Hepatocyte (in vitro differentiated cells): ENCODE data around the gene TTC12. TPM values are rescaled to one million over a fixed set of nuclear protein-coding genes. Genes with fewer than 3 reads are reported as not detected.

Experiments used
- DNase-seq: peaks from one replicate; pipeline ENCODE4 v3.0.0-alpha.2; 2016; ENCODE audit warnings: low spot score
- H2AFZ ChIP-seq: fragments of 200-600 bp; sonication (generic); 2 replicates; pipeline ENCODE4 v1.6.0; 2016; ENCODE audit warnings: antibody characterized with exemption, mild to moderate bottlenecking
- H3K27ac ChIP-seq: fragments of 200-600 bp; sonication (generic); 2 replicates; pipeline ENCODE4 v1.5.1; 2016; ENCODE audit warnings: mild to moderate bottlenecking
- H3K27me3 ChIP-seq: fragments of 200-600 bp; sonication (generic); 2 replicates; pipeline ENCODE4 v1.6.1; 2016
- H3K36me3 ChIP-seq: fragments of 200-600 bp; sonication (generic); replicated peaks from 2 replicates; pipeline ENCODE4 v1.5.1; 2016; ENCODE audit warnings: low read depth; ENCODE audit not compliant: insufficient read depth
- H3K4me1 ChIP-seq: fragments of 200-600 bp; sonication (generic); 2 replicates; pipeline ENCODE4 v1.5.1; 2016; ENCODE audit warnings: mild to moderate bottlenecking, moderate library complexity; ENCODE audit not compliant: insufficient read depth
- H3K4me2 ChIP-seq: fragments of 200-600 bp; sonication (generic); 2 replicates; pipeline ENCODE4 v1.6.0; 2016
- H3K4me3 ChIP-seq: fragments of 200-600 bp; sonication (generic); 2 replicates; pipeline ENCODE4 v1.5.1; 2016; ENCODE audit warnings: mild to moderate bottlenecking
- H3K79me2 ChIP-seq: fragments of 200-600 bp; sonication (generic); 2 replicates; pipeline ENCODE4 v1.6.0; 2017; ENCODE audit warnings: mild to moderate bottlenecking
- H3K9me2 ChIP-seq: fragments of 200-600 bp; sonication (generic); replicated peaks from 2 replicates; pipeline ENCODE4 v1.6.0; 2017; ENCODE audit warnings: mild to moderate bottlenecking; ENCODE audit not compliant: insufficient read depth
- H3K9me3 ChIP-seq: fragments of 200-600 bp; sonication (generic); 2 replicates; pipeline ENCODE4 v1.5.1; 2016; ENCODE audit warnings: low read depth, mild to moderate bottlenecking
- H4K20me1 ChIP-seq: fragments of 200-600 bp; sonication (generic); 2 replicates; pipeline ENCODE4 v1.6.0; 2016; ENCODE audit warnings: mild to moderate bottlenecking; ENCODE audit not compliant: insufficient read depth, poor library complexity, severe bottlenecking
- EZH2 ChIP-seq: fragments of 200-600 bp; sonication (generic); IDR thresholded peaks from 2 replicates; pipeline ENCODE4 v1.6.1; 2016; ENCODE audit warnings: antibody characterized with exemption, mild to moderate bottlenecking, borderline replicate concordance
- EZH2phosphoT487 ChIP-seq: fragments of 200-600 bp; sonication (generic); IDR thresholded peaks from one replicate; pipeline ENCODE4 v1.6.1; 2018; ENCODE audit warnings: antibody characterized with exemption, mild to moderate bottlenecking, low read depth, moderate library complexity; ENCODE audit not compliant: unreplicated experiment, severe bottlenecking
- WGBS: methylation state at CpG from one replicate; pipeline ENCODE4 v1.1.6; 2016; ENCODE audit warnings: low lambda C conversion rate; ENCODE audit errors: missing lambda C conversion rate; 5-methylcytosine and 5-hydroxymethylcytosine counted together
- polyA plus RNA-seq: library from polyadenylated mRNA; unstranded; fragments of >200 nt; fragmentation: Nextera tagmentation; extraction: Ambion mirVana; gene quantifications from 2 replicates; pipeline ENCODE4 v1.2.1, GENCODE V29; 2016
- total RNA-seq: library from RNA; depleted of rRNA; stranded (reverse); fragments of >200 nt; gene quantifications from 2 replicates; pipeline ENCODE4 v1.2.3, GENCODE V29; 2014
- TF ChIP-seq, protein P1 (sequence below): fragments of 200-600 bp; sonication (generic); IDR thresholded peaks from 2 replicates; pipeline ENCODE4 v1.5.1; 2016; ENCODE audit warnings: antibody characterized with exemption, mild to moderate bottlenecking; ENCODE audit not compliant: poor library complexity

Gene TTC12
- total and polyA plus RNA-seq, 2 experiments from 2014 or later = 9.2 to 12.4 TPM

DNA sequence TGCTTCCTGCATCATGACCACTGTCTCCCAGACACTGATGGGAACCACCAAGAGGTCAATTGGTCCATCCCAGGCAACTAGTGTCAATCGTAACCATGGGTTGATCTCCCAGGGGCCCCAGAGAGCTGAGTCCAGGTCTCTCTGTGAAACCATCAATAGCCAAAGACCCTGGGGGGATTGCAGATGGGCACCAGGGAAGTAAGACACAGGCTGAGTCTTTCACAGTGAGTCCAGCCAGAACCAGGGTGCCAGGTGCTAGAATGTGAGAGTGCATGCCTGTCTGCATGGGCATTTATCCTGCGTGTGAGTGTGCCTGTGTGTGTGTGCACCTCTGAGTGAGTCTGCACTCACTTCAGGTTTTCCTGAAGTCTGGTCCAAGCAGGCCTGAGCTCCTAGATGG is 45.3 kb upstream of the TTC12 start:
- H3K9me2 ChIP-seq = no peaks in the 10 kb centered on the region
- TF ChIP-seq EZH2 = no peak
- no peak for TF ChIP-seq EZH2phosphoT487
- TF ChIP-seq, protein P1, sequence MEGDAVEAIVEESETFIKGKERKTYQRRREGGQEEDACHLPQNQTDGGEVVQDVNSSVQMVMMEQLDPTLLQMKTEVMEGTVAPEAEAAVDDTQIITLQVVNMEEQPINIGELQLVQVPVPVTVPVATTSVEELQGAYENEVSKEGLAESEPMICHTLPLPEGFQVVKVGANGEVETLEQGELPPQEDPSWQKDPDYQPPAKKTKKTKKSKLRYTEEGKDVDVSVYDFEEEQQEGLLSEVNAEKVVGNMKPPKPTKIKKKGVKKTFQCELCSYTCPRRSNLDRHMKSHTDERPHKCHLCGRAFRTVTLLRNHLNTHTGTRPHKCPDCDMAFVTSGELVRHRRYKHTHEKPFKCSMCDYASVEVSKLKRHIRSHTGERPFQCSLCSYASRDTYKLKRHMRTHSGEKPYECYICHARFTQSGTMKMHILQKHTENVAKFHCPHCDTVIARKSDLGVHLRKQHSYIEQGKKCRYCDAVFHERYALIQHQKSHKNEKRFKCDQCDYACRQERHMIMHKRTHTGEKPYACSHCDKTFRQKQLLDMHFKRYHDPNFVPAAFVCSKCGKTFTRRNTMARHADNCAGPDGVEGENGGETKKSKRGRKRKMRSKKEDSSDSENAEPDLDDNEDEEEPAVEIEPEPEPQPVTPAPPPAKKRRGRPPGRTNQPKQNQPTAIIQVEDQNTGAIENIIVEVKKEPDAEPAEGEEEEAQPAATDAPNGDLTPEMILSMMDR = no peak
- H3K4me1 ChIP-seq = no peaks in the 10 kb centered on the region
- no peak for DNase-seq
- H3K4me2 ChIP-seq = no peak overlapping the region
- no peak overlapping the region for H2AFZ ChIP-seq
- H3K79me2 ChIP-seq = no peaks in the 10 kb centered on the region
- no peak overlapping the region for H3K27ac ChIP-seq
- no peaks in the 10 kb centered on the region for H3K9me3 ChIP-seq
- WGBS = 94% methylated on average over 2 of the region's 2 CpGs
- H4K20me1 ChIP-seq = no peaks in the 10 kb centered on the region
- no peaks in the 10 kb centered on the region for H3K27me3 ChIP-seq
- no peaks in the 10 kb centered on the region for H3K36me3 ChIP-seq
- H3K4me3 ChIP-seq = no peak overlapping the region

DNA sequence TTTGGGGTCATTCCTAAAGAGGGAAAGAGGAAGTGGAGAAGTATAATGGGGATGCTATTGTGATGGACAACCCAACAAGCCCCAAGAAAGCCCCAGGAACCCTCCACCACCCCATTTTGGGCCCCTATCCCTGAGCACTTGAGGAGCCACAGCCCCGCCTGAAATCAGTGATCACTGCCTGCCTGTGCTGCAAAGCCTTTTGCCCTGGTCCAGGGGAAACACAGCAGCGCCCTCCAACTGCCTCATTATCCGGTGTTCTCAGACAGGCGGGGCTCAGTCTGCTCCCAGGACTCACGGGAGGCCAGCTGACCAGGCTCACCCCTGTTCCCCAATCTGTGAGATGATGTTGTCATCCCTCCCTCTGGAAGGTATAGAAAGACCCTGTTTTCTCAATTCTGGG is 44.7 kb upstream of the TTC12 start:
- Histone ChIP-seq H3K9me3 (no peaks in the 10 kb centered on the region), H3K4me3 (no peak overlapping the region), H3K36me3 (no peaks in the 10 kb centered on the region), H3K4me2 (no peak overlapping the region), H3K9me2 (no peaks in the 10 kb centered on the region), H3K4me1 (no peaks in the 10 kb centered on the region), H3K27ac (no peak overlapping the region), H2AFZ (no peak overlapping the region), H4K20me1 (no peaks in the 10 kb centered on the region), H3K27me3 (no peaks in the 10 kb centered on the region), H3K79me2 (no peaks in the 10 kb centered on the region)
- WGBS = 96% methylated on average over 5 of the region's 5 CpGs
- TF ChIP-seq EZH2 = no peak
- no peak for DNase-seq

DNA sequence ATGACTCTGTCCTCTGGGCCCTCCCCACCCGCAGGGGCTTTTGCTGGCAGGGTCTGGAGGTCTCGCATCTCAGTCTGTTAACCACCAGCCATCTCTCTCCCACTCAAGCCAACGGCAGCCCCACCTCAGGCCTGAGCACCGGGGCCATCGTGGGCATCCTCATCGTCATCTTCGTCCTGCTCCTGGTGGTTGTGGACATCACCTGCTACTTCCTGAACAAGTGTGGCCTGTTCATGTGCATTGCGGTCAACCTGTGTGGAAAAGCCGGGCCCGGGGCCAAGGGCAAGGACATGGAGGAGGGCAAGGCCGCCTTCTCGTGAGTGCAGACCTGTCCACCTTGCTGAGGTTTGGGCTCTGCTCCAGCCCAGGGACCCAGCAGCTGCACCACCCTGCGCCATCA is 44.3 kb upstream of the TTC12 start:
- H3K27me3 ChIP-seq = no peaks in the 10 kb centered on the region
- H3K4me1 ChIP-seq = no peaks in the 10 kb centered on the region
- no peaks in the 10 kb centered on the region for H4K20me1 ChIP-seq
- no peak overlapping the region for H3K27ac ChIP-seq
- no peaks in the 10 kb centered on the region for H3K36me3 ChIP-seq
- WGBS = over 99% methylated on average over 13 of the region's 13 CpGs
- H3K79me2 ChIP-seq = no peaks in the 10 kb centered on the region
- no peak overlapping the region for H3K4me3 ChIP-seq
- no peak overlapping the region for H3K4me2 ChIP-seq
- H3K9me3 ChIP-seq = no peaks in the 10 kb centered on the region
- no peak overlapping the region for H2AFZ ChIP-seq
- H3K9me2 ChIP-seq = no peaks in the 10 kb centered on the region
- no peak for DNase-seq
- TF ChIP-seq EZH2phosphoT487 = no peak
- no peak for TF ChIP-seq EZH2
- TF ChIP-seq, protein P1 = no peak

DNA sequence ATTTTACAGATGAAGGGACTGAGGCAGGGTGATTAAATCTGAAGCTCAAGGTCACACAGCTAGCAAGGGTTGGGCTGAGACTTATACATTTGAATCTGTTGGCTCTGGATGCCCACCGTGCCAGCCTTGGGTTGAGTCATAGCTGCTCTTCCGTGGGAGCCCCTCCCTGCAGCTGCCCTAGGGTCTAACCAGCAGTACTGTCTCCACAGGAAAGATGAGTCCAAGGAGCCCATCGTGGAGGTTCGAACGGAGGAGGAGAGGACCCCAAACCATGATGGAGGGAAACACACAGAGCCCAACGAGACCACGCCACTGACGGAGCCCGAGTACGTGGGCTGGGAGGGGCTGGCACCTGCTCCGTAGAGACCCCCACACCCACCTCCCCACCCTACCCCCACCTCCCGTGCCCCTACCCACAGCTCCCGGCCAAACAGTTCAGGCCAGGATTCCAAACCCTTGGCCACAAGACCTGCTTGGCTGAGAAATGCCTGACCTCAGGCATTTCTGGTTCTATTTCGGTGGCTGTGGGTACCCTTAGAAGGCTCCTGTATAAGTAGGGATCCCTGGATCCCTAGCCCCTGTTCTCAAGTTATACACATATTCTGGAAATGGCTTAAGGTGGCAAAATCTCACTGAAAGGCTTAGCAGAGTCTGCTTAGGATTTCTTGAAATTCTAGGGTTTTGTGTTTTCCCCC is 42.7 kb upstream of the TTC12 start:
- H4K20me1 ChIP-seq = no peaks in the 10 kb centered on the region
- no peak overlapping the region for H3K4me2 ChIP-seq
- no peaks in the 10 kb centered on the region for H3K4me1 ChIP-seq
- H3K79me2 ChIP-seq = no peaks in the 10 kb centered on the region
- no peaks in the 10 kb centered on the region for H3K9me2 ChIP-seq
- H3K4me3 ChIP-seq = no peak overlapping the region
- TF ChIP-seq EZH2phosphoT487 (no peak), EZH2 (no peak)
- TF ChIP-seq, protein P1 = no peak
- H3K27ac ChIP-seq = no peak overlapping the region
- no peak overlapping the region for H2AFZ ChIP-seq
- no peaks in the 10 kb centered on the region for H3K27me3 ChIP-seq
- WGBS = 93% methylated on average over 5 of the region's 14 CpGs
- H3K9me3 ChIP-seq = no peaks in the 10 kb centered on the region
- no peak for DNase-seq
- H3K36me3 ChIP-seq = no peaks in the 10 kb centered on the region
